Right lobe of liver (tissue), 6 donors: Measurements from ENCODE around the gene FAM110A. TPM values are rescaled to one million over a fixed set of nuclear protein-coding genes. Genes with fewer than 3 reads are reported as not detected.

Experiments used
- ATAC-seq, 4 donors: fragments of 200-7000 bp; cut with Tn5 transposase; one replicate each; pipeline ENCODE4 v1.9.1; 2020; ENCODE audit warnings: mild to moderate bottlenecking in 4 of 4, moderate library complexity in 4 of 4
- DNase-seq, 3 donors: peaks; one replicate each; pipeline ENCODE4 v3.0.0-alpha.2; 2020
- H3K27ac ChIP-seq, 3 donors: fragments of 200-600 bp; one replicate each; pipeline ENCODE4 v1.8.0; 2022
- H3K27me3 ChIP-seq, 2 donors: fragments of 200-600 bp; one replicate each; pipeline ENCODE4 v1.8.0; 2022
- H3K36me3 ChIP-seq, 4 donors: fragments of 200-600 bp; sonication (generic) in 1 of 4; one replicate each; pipeline versions ENCODE4 v1.5.1 to v1.8.0; 2017 to 2022; ENCODE audit warnings: control low read depth in 1 of 4
- H3K4me1 ChIP-seq, 4 donors: fragments of 200-600 bp; sonication (generic) in 1 of 4; one replicate each; pipeline versions ENCODE4 v1.5.1 to v1.8.0; 2017 to 2022; ENCODE audit warnings: control low read depth in 1 of 4
- H3K4me3 ChIP-seq, 3 donors: fragments of 200-600 bp; one replicate each; pipeline ENCODE4 v1.8.0; 2022
- H3K9me3 ChIP-seq, 4 donors: fragments of 200-600 bp; sonication (generic) in 1 of 4; one replicate each; pipeline versions ENCODE4 v1.5.1 to v1.8.0; 2017 to 2022; ENCODE audit warnings: control low read depth in 1 of 4
- POLR2A ChIP-seq: fragments of 450-650 bp; IDR thresholded peaks from one replicate; pipeline ENCODE4 v1.6.1; 2017; ENCODE audit warnings: antibody characterized with exemption, mild to moderate bottlenecking
- WGBS: methylation state at CpG from one replicate; pipeline ENCODE4 v1.1.6; 2018; ENCODE audit warnings: low coverage, low lambda C conversion rate; ENCODE audit not compliant: insufficient coverage; ENCODE audit errors: missing lambda C conversion rate; 5-methylcytosine and 5-hydroxymethylcytosine counted together
- intact Hi-C, 2 donors: fragments of 100-400 bp; cut with DNase I; formaldehyde crosslinking; loops; one replicate each; pipeline versions ENCODE4 v1.11.2 to v1.14.1; 2022
- total RNA-seq, 6 experiments: library from RNA; depleted of rRNA in 2 of 6; stranded (reverse); fragments of >200 nt in 2 of 6; fragmentation: NEBNext Ultra II Directional in 3 of 6; extraction: Animal tissue kit (Norgen Biotek cat#: 25700) in 3 of 6; gene quantifications; one replicate each; pipeline versions ENCODE4 v1.1.0 to v1.2.4, GENCODE V29; 2016 to 2023
- TF ChIP-seq, protein P1 (sequence below), 4 donors: fragments of 200-600 bp in 3 of 4; fragments of 450-650 bp in 1 of 4; IDR thresholded peaks; one replicate each; pipeline versions ENCODE4 v1.5.1 to v1.8.0; 2016 to 2022; ENCODE audit warnings: antibody characterized with exemption in 4 of 4, mild to moderate bottlenecking in 2 of 4
- donor health status: DM: no; HTN: yes; CAD: no.
- donor health status: DM: no; HTN: no; CAD: no.
- donor health status: DM: no; HTN: no; CAD: no.
- donor health status: DM: no; HTN: yes; CAD: no.
- donor health status: DM: no; HTN: yes; CAD: no.

The FAM110A gene
- total RNA-seq, 6 experiments from 2014 or later, result 1.4 to 4.1 (median 2.7) TPM

DNA sequence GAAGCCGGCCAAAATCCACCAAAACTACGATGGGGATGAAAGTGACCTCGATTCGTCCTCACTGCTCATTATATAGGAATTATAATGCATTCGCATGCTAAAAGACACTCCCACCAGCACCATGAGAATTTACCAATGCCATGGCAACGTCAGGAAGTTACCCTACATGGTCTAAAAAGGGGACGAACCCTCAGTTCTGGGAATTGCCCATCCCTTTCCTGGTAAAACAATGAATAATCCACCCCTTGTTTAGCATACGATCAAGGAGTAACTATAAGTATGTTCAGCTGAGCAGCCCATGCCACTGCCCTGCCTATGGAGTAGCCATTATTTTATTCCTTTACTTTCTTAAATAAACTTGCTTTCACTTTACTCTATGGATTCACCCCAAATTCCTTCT is 20.1 kb upstream of the FAM110A start:
- no peak for TF ChIP-seq POLR2A
- TF ChIP-seq, protein P1, sequence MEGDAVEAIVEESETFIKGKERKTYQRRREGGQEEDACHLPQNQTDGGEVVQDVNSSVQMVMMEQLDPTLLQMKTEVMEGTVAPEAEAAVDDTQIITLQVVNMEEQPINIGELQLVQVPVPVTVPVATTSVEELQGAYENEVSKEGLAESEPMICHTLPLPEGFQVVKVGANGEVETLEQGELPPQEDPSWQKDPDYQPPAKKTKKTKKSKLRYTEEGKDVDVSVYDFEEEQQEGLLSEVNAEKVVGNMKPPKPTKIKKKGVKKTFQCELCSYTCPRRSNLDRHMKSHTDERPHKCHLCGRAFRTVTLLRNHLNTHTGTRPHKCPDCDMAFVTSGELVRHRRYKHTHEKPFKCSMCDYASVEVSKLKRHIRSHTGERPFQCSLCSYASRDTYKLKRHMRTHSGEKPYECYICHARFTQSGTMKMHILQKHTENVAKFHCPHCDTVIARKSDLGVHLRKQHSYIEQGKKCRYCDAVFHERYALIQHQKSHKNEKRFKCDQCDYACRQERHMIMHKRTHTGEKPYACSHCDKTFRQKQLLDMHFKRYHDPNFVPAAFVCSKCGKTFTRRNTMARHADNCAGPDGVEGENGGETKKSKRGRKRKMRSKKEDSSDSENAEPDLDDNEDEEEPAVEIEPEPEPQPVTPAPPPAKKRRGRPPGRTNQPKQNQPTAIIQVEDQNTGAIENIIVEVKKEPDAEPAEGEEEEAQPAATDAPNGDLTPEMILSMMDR (IDR thresholded peaks at IDR 0.05), result no peak
- WGBS, result 19% methylated on average over 6 of the region's 8 CpGs
- Histone ChIP-seq H3K9me3 (no peaks in the 10 kb centered on the region), H3K36me3 (no peaks in the 10 kb centered on the region), H3K4me3 (no peak overlapping the region), H3K27ac (no peak overlapping the region), H3K27me3 (no peaks in the 10 kb centered on the region), H3K4me1 (no peaks in the 10 kb centered on the region)
- DNase-seq (no peak), ATAC-seq (no peak)
- intact Hi-C loops, result loop anchor here in 1 of 2 donors (5.0 to 10.0 kb wide), 2 partner anchors 144 to 391 kb away; partner anchors contain the start of gene C20orf202

DNA sequence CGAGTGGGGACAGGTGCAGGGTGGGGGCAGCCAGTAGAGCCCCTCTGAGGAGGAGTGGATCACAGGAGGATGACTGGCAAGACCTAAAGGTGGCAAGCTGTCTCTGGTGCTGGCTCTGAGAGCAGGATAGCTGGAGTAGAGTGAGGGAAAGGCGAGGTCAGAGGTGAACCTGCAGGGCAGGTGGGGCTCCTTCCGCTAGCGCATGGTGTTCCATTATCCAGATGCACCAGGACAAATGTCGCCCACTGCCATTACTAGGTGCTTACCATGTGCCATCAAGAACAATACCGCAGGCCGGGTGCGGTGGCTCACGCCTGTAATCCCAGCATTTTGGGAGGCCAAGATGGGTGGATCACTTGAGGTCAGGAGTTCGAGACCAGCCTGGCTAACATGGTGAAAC is 18.3 kb upstream of the FAM110A start:
- 65% methylated on average over 7 of the region's 10 CpGs for WGBS

GRCh38 chr20:815914-816606 is 17.5 kb upstream of the FAM110A start:
- no peaks in the 10 kb centered on the region for H3K27me3 ChIP-seq
- ATAC-seq (peak; percentile 80 to 90 (median 86)), DNase-seq (peak; percentile 64 to 70 (median 68))
- H3K36me3 ChIP-seq, result no peaks in the 10 kb centered on the region
- intact Hi-C loops, result loop anchor here (5.0 to 10.0 kb wide), 2 partner anchors 141 to 389 kb away; partner anchors contain the start of gene C20orf202 (in 1 of the 2)
- H3K27ac ChIP-seq, result no peak overlapping the region
- H3K4me1 ChIP-seq, result no peaks in the 10 kb centered on the region
- H3K4me3 ChIP-seq, result no peak overlapping the region
- H3K9me3 ChIP-seq, result no peaks in the 10 kb centered on the region
- no peak for TF ChIP-seq POLR2A
- TF ChIP-seq, protein P1 (IDR thresholded peaks at IDR 0.05), result peak; percentile 92 to 96 (median 93)
- WGBS, result 29% methylated on average over 11 of the region's 13 CpGs

More for the DNA sequence above, 18.3 kb upstream of the FAM110A start:
- intact Hi-C loops, result loop anchor here (5.0 to 10.0 kb wide), 2 partner anchors 142 to 390 kb away; partner anchors contain the start of gene C20orf202 (in 1 of the 2)
- Histone ChIP-seq H3K27ac (no peak overlapping the region), H3K27me3 (no peaks in the 10 kb centered on the region), H3K36me3 (no peaks in the 10 kb centered on the region), H3K9me3 (no peaks in the 10 kb centered on the region), H3K4me3 (no peak overlapping the region), H3K4me1 (no peaks in the 10 kb centered on the region)
- DNase-seq (no peak), ATAC-seq (peak in 1 of 4 donors; percentile 23)
- TF ChIP-seq, protein P1 (IDR thresholded peaks at IDR 0.05), result no peak
- TF ChIP-seq POLR2A, result no peak

- 51% methylated on average over 6 of the region's 17 CpGs for WGBS
- no peaks in the 10 kb centered on the region for H3K27me3 ChIP-seq
- no peaks in the 10 kb centered on the region for H3K9me3 ChIP-seq
- DNase-seq (no peak), ATAC-seq (no peak)
- intact Hi-C loops, result loop anchor here (5.0 to 10.0 kb wide), 2 partner anchors 139 to 387 kb away; partner anchors contain the start of gene C20orf202 (in 1 of the 2)
- no peaks in the 10 kb centered on the region for H3K36me3 ChIP-seq
- no peak overlapping the region for H3K27ac ChIP-seq
- TF ChIP-seq, protein P1 (IDR thresholded peaks at IDR 0.05), result no peak
- no peak for TF ChIP-seq POLR2A
- no peak overlapping the region for H3K4me3 ChIP-seq
- H3K4me1 ChIP-seq, result no peaks in the 10 kb centered on the region
Measured at GRCh38 chr20:818001-818664, 15.4 kb upstream of the FAM110A start.
